HG03280 (cell line): ENCODE data around the gene NRP2.

Experiments used
- ATAC-seq: cut with Tn5 transposase; IDR thresholded peaks from one replicate; pipeline ENCODE4 v1.9.1; 2021; ENCODE audit warnings: mild to moderate bottlenecking, moderate library complexity; ENCODE audit not compliant: unreplicated experiment

The NRP2 gene

DNA sequence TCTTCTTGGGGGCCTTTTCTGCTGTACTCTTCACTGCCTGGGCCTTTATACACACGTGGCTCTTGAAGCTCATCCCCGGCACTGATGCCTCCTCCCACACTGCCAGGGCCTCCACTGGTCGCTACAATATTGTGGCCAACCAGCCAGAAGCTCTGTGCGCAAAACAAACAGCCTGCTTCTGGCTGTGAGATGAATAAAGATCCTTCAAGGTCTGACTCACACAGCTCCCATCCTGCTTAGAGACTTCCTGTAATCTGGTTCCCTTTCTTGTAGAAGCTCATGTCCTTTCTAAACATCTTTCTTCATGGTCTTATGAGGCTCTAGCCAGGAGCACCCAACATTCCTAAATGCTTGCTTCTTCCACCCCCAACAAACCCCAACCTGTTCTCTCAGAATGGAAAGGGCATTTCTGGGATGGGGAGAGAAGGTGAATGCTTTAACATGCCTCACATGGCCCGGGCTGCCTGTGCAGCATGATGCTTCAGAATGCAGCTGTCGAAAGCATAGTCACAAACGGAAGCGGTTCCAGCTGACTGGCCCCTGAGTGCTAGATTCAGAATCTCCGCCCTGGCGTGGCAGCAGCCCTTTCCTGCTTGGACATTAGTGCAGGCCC, 24.6 kb downstream of the NRP2 start:
- ATAC-seq: peak; percentile 96

GRCh38 chr2:205708231-205708631, 25.9 kb downstream of the NRP2 start:
- ATAC-seq: no peak

DNA sequence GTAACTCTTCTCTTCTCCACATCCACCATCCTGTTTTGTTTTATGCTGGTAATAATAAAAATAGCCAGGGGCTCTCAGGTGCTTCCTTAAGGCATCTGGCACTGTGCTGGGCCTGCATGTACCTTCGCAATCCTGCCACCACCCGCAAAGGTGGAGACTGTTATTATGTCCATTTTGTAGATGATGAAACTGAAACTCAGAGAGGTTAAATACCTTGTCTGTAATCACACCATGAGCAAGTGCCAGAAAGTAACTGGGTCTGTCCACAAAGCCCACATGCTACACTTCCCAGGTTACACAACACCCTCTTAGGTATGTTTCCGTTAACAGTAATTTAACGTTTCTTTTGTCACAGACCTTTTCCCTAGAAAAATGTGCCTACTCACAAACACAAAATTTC, 27.0 kb downstream of the NRP2 start:
- ATAC-seq: no peak

DNA sequence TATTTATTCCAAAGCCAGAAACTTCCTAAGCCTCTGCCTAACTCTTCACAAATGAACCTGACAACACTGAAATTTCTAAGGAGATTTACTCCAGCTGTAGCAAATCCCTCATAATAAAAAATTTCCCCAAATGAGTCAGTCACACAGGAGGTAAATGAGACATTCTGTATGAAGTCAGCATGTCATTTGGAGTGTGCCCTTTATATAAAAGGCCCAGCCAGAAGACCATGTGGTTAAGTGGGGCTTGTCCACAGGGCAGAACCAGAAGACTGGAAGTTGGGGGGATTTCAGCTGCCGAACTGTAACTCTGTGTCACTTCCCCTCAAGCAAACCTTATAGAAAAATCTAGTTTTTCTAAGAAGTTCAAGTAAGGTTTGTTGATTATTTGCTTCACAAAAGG, 30.2 kb downstream of the NRP2 start:
- no peak for ATAC-seq

- ATAC-seq: no peak
These were observed 30.8 kb downstream of the NRP2 start for GRCh38 chr2:205713086-205713485.

DNA sequence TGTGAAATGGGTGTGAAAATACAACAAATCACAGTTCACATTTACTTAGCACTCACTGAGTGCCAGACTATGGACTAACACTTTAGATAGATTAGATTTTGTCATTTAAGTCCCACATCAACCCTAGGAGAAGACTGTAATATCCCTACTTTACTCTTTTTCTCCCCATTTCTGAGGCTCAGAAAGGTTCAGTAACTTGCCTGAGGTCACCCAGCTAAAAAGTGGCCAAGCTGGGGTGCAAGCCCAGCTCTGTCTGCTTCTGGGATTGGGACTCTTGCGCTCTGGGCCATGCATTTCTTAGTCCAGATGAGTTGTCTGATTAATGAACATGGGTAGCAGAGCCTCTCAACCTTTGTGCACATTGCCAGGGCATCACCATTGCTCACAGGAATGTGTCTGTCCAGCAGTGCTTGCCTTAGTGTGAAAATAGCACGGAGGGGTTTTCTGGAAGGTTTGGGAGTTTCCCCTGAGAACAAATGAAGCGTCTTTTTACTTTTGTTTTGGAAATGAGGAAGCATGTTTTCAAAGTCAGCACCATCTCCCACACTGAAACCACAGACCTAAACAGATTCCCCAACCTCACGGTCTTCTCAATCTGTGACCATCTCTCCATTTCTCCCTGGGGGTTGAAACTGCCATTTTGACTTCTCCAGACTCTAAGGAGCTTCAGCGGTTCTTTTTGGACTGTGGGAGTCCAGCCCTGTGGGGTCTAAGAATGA, 31.9 kb downstream of the NRP2 start:
- ATAC-seq: no peak

GRCh38 chr2:205714789-205715720, 32.8 kb downstream of the NRP2 start:
- no peak for ATAC-seq

DNA sequence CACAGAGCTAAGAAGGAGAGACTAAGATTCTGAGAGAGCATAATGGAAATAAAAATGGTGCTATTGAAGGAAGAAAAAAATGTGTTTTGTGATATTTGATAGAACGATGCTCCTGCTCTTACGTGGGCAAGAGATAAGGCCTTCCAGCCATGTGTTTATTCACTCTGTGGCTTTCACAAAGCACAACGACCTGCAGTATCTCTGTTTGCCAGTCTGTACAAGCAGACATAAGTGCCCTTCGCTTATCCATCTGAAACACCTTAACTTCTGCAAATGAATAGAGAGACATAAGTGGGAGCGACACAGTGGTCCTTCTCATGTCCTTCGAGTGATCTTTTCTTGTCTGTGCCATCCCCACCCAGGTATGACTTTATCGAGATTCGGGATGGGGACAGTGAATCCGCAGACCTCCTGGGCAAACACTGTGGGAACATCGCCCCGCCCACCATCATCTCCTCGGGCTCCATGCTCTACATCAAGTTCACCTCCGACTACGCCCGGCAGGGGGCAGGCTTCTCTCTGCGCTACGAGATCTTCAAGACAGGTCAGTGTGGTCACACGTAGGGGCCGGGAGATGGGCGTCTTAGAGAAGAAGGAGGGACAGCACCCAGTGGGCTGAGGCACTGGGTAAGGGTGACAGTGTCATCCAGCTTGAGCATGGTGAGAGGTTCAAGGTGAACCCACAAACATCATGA, 33.7 kb downstream of the NRP2 start:
- ATAC-seq: no peak

GRCh38 chr2:205717175-205717846, 35.0 kb downstream of the NRP2 start:
- ATAC-seq: no peak

DNA sequence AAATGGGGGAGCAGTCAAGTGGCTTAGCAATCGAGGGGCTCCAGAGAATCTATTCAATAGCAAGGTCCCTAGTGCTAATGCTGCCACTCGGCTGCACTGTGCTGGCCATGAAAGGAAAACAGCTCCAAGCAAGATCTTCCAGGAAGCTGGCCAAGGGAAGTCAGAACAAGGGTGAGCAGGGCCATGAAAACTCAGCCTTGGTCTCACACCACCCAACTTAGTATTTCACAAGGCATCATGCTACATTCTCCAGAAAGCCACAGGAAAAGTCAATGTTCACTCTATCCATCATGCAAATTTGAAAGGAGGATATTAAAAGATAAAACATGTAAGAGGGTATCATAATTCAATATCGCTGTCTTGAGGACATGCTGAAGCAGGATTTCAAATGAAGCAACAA, 35.7 kb downstream of the NRP2 start:
- no peak for ATAC-seq

DNA sequence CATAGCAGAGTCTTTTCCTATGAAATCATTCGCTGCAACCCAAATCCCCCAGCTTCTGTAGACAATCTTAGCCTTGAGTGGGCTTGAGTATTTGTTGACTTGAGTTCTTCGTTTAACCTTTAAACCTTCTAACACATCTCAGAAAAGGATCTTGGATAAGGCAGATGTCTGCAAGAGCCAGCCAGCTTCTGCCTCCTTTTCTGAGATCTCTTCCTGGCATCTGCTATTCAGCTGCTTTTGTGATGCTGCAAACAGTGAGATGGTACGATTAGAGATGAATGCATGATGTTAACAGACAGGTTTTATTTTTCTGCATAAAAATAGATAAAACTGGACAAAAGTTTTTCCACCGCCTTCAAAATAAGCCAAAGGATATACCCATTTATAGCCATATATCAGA, 37.5 kb downstream of the NRP2 start:
- no peak for ATAC-seq

GRCh38 chr2:205720451-205720902, 38.2 kb downstream of the NRP2 start:
- ATAC-seq: no peak

GRCh38 chr2:205721057-205721449, 38.8 kb downstream of the NRP2 start:
- ATAC-seq: no peak

DNA sequence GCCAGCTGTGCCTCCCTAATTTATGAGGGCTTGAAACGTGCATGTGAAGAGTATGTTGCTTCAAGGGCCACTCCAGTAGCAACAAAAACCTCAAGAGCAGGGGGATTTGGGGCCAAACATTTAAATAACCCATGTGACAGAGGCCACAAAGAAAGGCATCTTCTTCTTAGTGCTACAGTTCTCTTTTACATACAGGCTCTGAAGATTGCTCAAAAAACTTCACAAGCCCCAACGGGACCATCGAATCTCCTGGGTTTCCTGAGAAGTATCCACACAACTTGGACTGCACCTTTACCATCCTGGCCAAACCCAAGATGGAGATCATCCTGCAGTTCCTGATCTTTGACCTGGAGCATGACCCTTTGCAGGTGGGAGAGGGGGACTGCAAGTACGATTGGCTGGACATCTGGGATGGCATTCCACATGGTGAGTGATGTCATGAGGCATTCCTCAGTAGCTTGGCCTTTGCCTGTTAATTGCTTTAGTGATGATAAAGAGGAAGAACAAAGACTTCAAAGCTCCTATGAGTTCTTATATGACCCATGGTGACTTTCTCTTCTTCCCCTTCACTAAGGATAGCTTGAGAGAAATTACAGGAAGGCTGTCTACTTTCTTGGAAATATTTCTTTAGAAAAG, 40.1 kb downstream of the NRP2 start:
- ATAC-seq: no peak

- ATAC-seq: no peak
These were observed 40.9 kb downstream of the NRP2 start for GRCh38 chr2:205723179-205723578.

DNA sequence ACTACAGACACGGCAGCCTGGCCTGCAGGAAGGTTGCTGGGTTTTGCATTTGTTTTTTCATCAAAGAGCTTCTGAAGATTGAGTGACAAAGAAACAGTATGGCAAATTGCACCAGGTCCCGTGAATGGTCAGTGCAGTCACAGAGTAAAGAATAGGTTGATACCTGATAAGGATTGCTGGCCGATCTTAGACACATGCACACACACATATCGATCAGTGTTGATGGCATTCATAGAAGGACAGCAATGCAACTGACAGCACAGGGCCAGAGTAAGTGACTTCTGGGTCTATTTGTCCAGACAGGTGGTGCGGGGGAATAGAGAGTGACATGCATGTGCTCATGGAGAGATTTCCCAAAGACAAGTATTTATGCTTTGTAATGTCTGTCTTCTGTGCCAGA, 42.8 kb downstream of the NRP2 start:
- ATAC-seq: no peak

DNA sequence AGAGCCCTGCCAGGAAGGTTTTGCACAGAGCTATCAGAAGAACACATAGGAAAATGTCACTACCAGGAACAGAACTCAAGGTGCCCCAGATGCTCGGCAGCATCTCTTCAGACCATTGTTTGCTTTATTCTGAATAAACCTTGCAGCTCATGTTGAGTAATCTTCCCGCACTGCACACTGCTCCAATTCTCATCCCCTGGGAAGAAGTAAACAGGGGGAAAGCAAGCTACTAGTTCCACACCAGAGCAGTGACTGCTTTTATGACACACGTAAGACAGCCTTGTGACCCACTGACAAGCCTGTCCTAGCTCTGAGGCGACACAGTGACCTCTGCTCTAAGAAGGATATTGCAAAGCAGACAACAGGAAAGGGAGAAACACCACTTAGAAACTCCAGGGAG, 44.2 kb downstream of the NRP2 start:
- no peak for ATAC-seq

- ATAC-seq: no peak
These were observed 44.9 kb downstream of the NRP2 start for GRCh38 chr2:205727174-205727573.

- ATAC-seq: no peak
These were observed 46.1 kb downstream of the NRP2 start for GRCh38 chr2:205728366-205728765.

DNA sequence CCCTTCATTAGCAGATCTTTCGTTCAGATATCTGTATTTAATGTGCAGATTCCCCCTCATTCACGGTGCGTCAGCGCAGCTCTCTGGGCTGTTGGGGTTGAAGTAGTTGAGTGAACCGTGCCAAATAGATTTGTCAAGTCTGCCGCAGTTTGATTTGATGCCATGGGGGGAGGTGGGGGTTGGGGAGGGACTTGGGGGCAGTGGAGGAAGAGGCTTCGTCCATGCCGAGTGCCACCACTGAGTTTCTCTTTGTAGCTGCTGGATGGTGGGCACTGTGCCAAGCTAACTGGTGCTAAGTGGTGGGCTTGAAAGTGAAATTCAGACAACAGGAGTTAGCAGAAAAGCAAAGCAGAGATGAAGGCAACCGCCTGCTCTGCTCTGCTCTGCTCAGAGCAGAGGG, 47.9 kb downstream of the NRP2 start:
- no peak for ATAC-seq
